Psoas muscle (tissue), 8 donors: ENCODE data around the gene CARMIL1. TPM values are rescaled to one million over a fixed set of nuclear protein-coding genes. Genes with fewer than 3 reads are reported as not detected.

Experiments
- ATAC-seq, 4 donors: fragments of 200-7000 bp; cut with Tn5 transposase; one replicate each; pipeline ENCODE4 v1.9.1; 2020; ENCODE audit warnings: moderate library complexity in 3 of 4, mild to moderate bottlenecking in 2 of 4
- DNase-seq, 2 donors: peaks; one replicate each; pipeline ENCODE4 v3.0.0-alpha.2; 2020
- H3K27ac ChIP-seq: fragments of 200-600 bp; one replicate; pipeline ENCODE4 v1.8.0; 2022
- H3K27me3 ChIP-seq, 3 donors: fragments of 200-600 bp in 1 of 3; one replicate each; pipeline versions ENCODE4 v1.6.1 to v1.8.0; 2013 to 2022; ENCODE audit warnings: low read length in 2 of 3, mild to moderate bottlenecking in 2 of 3, moderate library complexity in 1 of 3; ENCODE audit not compliant: insufficient read depth in 3 of 3
- H3K36me3 ChIP-seq, 2 donors: fragments of 200-600 bp in 1 of 2; one replicate each; pipeline versions ENCODE4 v1.6.1 to v1.8.0; 2013 to 2022; ENCODE audit warnings: low read depth in 1 of 2, mild to moderate bottlenecking in 1 of 2, moderate library complexity in 1 of 2; ENCODE audit not compliant: insufficient read depth in 1 of 2
- H3K4me1 ChIP-seq: fragments of 200-600 bp; one replicate; pipeline ENCODE4 v1.8.0; 2022
- H3K4me3 ChIP-seq: fragments of 200-600 bp; one replicate; pipeline ENCODE4 v1.8.0; 2022; ENCODE audit warnings: mild to moderate bottlenecking
- H3K9me3 ChIP-seq: fragments of 200-600 bp; one replicate; pipeline ENCODE4 v1.8.0; 2022
- WGBS, 3 donors: extraction: QIAGEN DNeasy Blood & Tissue Kit; methylation state at CpG; one replicate each; pipeline versions ENCODE4 v1.1.6 to v1.1.7; 2013; 5-methylcytosine and 5-hydroxymethylcytosine counted together
- intact Hi-C, 2 donors: fragments of 100-400 bp; cut with DNase I; formaldehyde crosslinking; loops; one replicate each; pipeline versions ENCODE4 v1.11.0 to v1.14.2; 2022
- polyA plus RNA-seq, 3 donors: library from polyadenylated mRNA; stranded (reverse); fragments of 200-250 nt; gene quantifications; one replicate each; pipeline ENCODE4 v1.2.3, GENCODE V29; 2013
- total RNA-seq, 4 donors: library from RNA; stranded (reverse); fragmentation: NEBNext Ultra II Directional in 2 of 4; extraction: Animal tissue kit (Norgen Biotek cat#: 25700) in 2 of 4; gene quantifications; one replicate each; pipeline versions ENCODE4 v1.2.1 to v1.2.4, GENCODE V29; 2021 to 2023
- TF ChIP-seq, protein P1 (sequence below): fragments of 200-600 bp; IDR thresholded peaks from one replicate; pipeline ENCODE4 v1.8.0; 2022; ENCODE audit warnings: antibody characterized with exemption
- donor health status: healthy with polysubstance abuse.
- donor health status: DM: no; HTN: no; CAD: no; lungs with moderate emphysema.
- donor health status: Bipolar disorder and iron deficiency.
- donor health status: healthy.
- donor health status: DM: yes; HTN: yes; CAD: no.
- donor health status: DM: no; HTN: no; CAD: no.
- donor health status: DM: no; HTN: no; CAD: no.
- donor health status: DM: yes; HTN: yes; CAD: no.

Gene CARMIL1
- total and polyA plus RNA-seq, 7 donors, result 0.11 to 1.0 (median 0.76) TPM

DNA sequence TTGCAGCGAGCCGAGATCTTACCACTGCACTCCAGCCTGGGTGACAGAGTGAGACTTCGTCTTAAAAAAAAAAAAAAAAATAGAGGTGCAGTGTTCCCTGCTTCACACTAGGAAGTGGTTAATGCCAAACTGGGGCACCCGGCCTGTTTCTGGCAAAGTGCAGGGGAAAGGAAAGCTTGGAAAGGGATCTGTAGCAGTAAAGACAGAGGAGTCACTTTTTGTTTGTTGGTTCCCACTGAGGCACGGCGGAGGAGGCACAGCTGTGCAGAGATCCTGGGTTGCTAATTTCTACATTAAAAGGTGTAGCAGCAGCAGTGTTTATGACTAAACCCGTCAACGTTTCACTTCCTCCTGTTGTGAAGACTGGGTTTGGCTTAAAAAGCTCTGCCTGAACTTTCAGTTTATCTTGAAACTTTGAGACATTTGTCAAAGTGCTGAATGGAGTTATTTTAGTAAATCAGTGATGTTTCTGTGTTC, 125.6 kb downstream of the CARMIL1 start:
- intact Hi-C loops, result no loop called here
- peaks cover 0 to 2% (median 0%) of the 10 kb centered on the region in 3 donors for H3K27me3 ChIP-seq
- H3K4me1 ChIP-seq, result no peaks in the 10 kb centered on the region
- H3K4me3 ChIP-seq, result no peak overlapping the region
- TF ChIP-seq, protein P1, sequence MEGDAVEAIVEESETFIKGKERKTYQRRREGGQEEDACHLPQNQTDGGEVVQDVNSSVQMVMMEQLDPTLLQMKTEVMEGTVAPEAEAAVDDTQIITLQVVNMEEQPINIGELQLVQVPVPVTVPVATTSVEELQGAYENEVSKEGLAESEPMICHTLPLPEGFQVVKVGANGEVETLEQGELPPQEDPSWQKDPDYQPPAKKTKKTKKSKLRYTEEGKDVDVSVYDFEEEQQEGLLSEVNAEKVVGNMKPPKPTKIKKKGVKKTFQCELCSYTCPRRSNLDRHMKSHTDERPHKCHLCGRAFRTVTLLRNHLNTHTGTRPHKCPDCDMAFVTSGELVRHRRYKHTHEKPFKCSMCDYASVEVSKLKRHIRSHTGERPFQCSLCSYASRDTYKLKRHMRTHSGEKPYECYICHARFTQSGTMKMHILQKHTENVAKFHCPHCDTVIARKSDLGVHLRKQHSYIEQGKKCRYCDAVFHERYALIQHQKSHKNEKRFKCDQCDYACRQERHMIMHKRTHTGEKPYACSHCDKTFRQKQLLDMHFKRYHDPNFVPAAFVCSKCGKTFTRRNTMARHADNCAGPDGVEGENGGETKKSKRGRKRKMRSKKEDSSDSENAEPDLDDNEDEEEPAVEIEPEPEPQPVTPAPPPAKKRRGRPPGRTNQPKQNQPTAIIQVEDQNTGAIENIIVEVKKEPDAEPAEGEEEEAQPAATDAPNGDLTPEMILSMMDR, result no peak
- no peak for DNase-seq
- ATAC-seq, result no peak
- H3K36me3 ChIP-seq, result no peaks in the 10 kb centered on the region
- no peak overlapping the region for H3K27ac ChIP-seq
- 50 to 56% (median 55%) methylated on average over 8 of the region's 8 CpGs for WGBS, 3 donors
- H3K9me3 ChIP-seq, result no peaks in the 10 kb centered on the region

DNA sequence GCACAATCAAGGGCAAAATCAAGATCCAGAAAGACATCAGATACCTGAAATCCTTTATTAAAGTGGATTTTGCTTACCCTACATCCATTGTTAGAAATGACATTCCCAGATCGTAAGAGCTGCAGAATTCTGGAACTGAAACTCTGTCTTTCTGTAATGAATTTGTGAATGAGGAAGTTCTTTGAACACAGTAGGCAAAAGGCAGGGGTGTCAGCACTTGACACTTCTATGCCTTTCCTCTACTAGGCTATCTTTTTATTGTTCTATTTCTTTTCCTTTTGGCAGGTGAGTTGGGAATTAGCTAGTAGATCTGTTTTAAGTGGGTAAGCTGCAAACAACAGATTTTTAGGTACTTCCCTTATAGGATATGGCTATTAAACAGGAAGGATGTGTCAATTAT, 126.3 kb downstream of the CARMIL1 start:
- DNase-seq, result no peak
- Histone ChIP-seq H3K27ac (no peak overlapping the region), H3K4me3 (no peak overlapping the region), H3K27me3 (peaks cover 0 to 2% (median 0%) of the 10 kb centered on the region in 3 donors), H3K9me3 (no peaks in the 10 kb centered on the region), H3K36me3 (no peaks in the 10 kb centered on the region), H3K4me1 (no peaks in the 10 kb centered on the region)
- no peak for ATAC-seq
- intact Hi-C loops, result no loop called here
- 36 to 50% (median 41%) methylated on average over 1 of the region's 1 CpG for WGBS, 3 donors
- TF ChIP-seq, protein P1, result no peak

DNA sequence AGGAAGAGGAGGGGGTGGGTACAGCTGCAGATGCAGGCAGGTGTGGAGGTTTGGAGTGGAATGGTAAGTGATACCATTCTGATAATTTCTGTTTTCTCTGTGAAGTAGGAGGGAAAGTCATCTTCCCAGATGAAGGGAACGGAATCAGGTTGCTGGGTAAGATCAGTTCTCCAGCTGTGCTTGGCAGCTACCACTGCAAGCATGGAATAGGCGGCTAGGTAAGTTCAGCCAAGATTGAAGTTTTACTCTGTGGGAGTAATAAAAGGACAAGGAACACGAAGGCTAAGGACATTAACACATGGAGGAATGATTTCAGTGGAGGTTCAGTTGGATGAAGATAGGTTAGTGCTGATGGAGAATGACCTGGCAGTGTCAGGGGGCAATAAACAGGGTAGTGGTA, 128.3 kb downstream of the CARMIL1 start:
- TF ChIP-seq, protein P1, result no peak

DNA sequence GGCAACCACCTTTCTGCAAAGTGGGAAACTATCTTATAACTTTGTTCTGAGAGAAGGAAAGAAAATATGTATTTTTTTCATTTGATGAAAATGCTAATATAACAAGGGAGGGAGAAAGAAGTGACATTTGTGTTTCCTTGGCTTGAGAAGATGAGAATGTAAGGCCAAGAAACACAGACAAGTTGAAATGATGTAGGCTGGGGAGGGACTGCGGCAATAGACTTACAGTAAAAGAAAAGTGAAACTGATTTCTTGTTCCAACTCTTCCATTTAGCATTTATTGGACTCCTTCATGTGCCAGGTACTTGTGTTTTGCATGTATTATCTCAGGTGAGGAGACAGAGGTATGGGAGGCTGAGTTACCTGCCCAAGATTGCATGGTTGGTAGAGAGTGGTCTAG, 130.9 kb downstream of the CARMIL1 start:
- 89 to 100% (median 91%) methylated on average over 1 of the region's 1 CpG for WGBS, 3 donors
- Histone ChIP-seq H3K27me3 (no peaks in the 10 kb centered on the region), H3K9me3 (no peaks in the 10 kb centered on the region), H3K4me1 (no peaks in the 10 kb centered on the region), H3K36me3 (no peaks in the 10 kb centered on the region), H3K4me3 (no peak overlapping the region), H3K27ac (no peak overlapping the region)
- DNase-seq, result no peak
- no peak for ATAC-seq
- TF ChIP-seq, protein P1, result no peak
- intact Hi-C loops, result no loop called here

More for the DNA sequence above, 128.3 kb downstream of the CARMIL1 start:
- DNase-seq (no peak), ATAC-seq (no peak)
- Histone ChIP-seq H3K27me3 (peaks cover 0 to 2% (median 0%) of the 10 kb centered on the region in 3 donors), H3K9me3 (no peaks in the 10 kb centered on the region), H3K36me3 (no peaks in the 10 kb centered on the region), H3K27ac (no peak overlapping the region), H3K4me1 (no peaks in the 10 kb centered on the region), H3K4me3 (no peak overlapping the region)
- WGBS, 3 donors, result 57 to 64% (median 59%) methylated on average over 3 of the region's 3 CpGs
- intact Hi-C loops, result no loop called here

- H3K36me3 ChIP-seq, result no peaks in the 10 kb centered on the region
- intact Hi-C loops, result no loop called here
- no peak overlapping the region for H3K4me3 ChIP-seq
- no peaks in the 10 kb centered on the region for H3K4me1 ChIP-seq
- H3K27ac ChIP-seq, result no peak overlapping the region
- H3K27me3 ChIP-seq, result no peaks in the 10 kb centered on the region
- no peaks in the 10 kb centered on the region for H3K9me3 ChIP-seq
- ATAC-seq (no peak), DNase-seq (no peak)
- 77 to 85% (median 80%) methylated on average over 7 of the region's 7 CpGs for WGBS, 3 donors
- TF ChIP-seq, protein P1, result no peak
These were observed 132.3 kb downstream of the CARMIL1 start for GRCh38 chr6:25411316-25411950.
